ENCODE results near the gene FAM200C. TPM values are rescaled to one million over a fixed set of nuclear protein-coding genes. Genes with fewer than 3 reads are reported as not detected.
A peak's percentile ranks its signal among the peaks of the same experiment; 100 is the strongest.

The FAM200C gene
- total RNA-seq, 2 experiments from 2014 or later: 0.62 to 0.73 TPM

GRCh38 chr5:160375701-160376100 is 24.2 kb downstream of the FAM200C start:
- no peak for DNase-seq
- ChIA-PET CTCF (no interaction called here), POLR2A (no interaction called here)
- Mint-ChIP-seq H3K27ac (no peak overlapping the region), H3K9me3 (no peaks in the 10 kb centered on the region), H3K36me3 (ENCODE audit: low read depth) (no peaks in the 10 kb centered on the region), H3K27me3 (peaks cover 59% of the 10 kb centered on the region), H3K4me1 (peaks cover 4% of the 10 kb centered on the region), H3K4me3 (no peak overlapping the region)

GRCh38 chr5:160375166-160375565 is 24.7 kb downstream of the FAM200C start:
- POLR2A ChIA-PET: no interaction called here
- Mint-ChIP-seq H3K36me3 (ENCODE audit: low read depth) (no peaks in the 10 kb centered on the region), H3K4me3 (no peak overlapping the region), H3K4me1 (peaks cover 6% of the 10 kb centered on the region), H3K9me3 (no peaks in the 10 kb centered on the region), H3K27ac (no peak overlapping the region), H3K27me3 (peaks cover 60% of the 10 kb centered on the region)
- no peak for DNase-seq
- CTCF ChIA-PET: no interaction called here

GRCh38 chr5:160371294-160371693 is 28.6 kb downstream of the FAM200C start:
- CTCF ChIA-PET: interaction anchor here (1.4 kb wide), 1 partner anchor 10 kb away, joined by 4 read pairs; no protein-coding TSS in a partner anchor
- Mint-ChIP-seq H3K27me3 (peaks cover 71% of the 10 kb centered on the region), H3K4me1 (peaks cover 6% of the 10 kb centered on the region), H3K27ac (no peak overlapping the region), H3K9me3 (no peaks in the 10 kb centered on the region), H3K36me3 (ENCODE audit: low read depth) (no peaks in the 10 kb centered on the region), H3K4me3 (no peak overlapping the region)
- POLR2A ChIA-PET: no interaction called here
- DNase-seq: no peak

- Mint-ChIP-seq H3K27me3 (peaks cover 66% of the 10 kb centered on the region), H3K27ac (no peak overlapping the region), H3K4me3 (peak overlapping the region; percentile 31), H3K36me3 (ENCODE audit: low read depth) (no peaks in the 10 kb centered on the region), H3K9me3 (no peaks in the 10 kb centered on the region), H3K4me1 (peaks cover 6% of the 10 kb centered on the region)
- ChIA-PET CTCF (interaction anchor here (1.4 kb wide), 1 partner anchor 9 kb away, joined by 4 read pairs; no protein-coding TSS in a partner anchor), POLR2A (no interaction called here)
- DNase-seq: no peak
Observed at GRCh38 chr5:160370713-160371034, 29.2 kb downstream of the FAM200C start.

- CTCF ChIA-PET: interaction anchor here (1.4 kb wide), 1 partner anchor 9 kb away, joined by 4 read pairs; no protein-coding TSS in a partner anchor
- DNase-seq: peak; percentile 7
Observed at GRCh38 chr5:160369990-160370712, 29.7 kb downstream of the FAM200C start, which contains the start of gene C1QTNF2. TSS of gene C1QTNF2 (minus strand) at chr5:160370626. CDS start at chr5:160355011, 15,615 bp downstream.

GRCh38 chr5:160367885-160368284 is 32.0 kb downstream of the FAM200C start:
- ChIA-PET CTCF (no interaction called here), POLR2A (no interaction called here)
- no peak for DNase-seq
- no peaks in the 10 kb centered on the region for H3K36me3 Mint-ChIP-seq (ENCODE audit: low read depth)
- H3K27ac Mint-ChIP-seq: no peak overlapping the region
- H3K27me3 Mint-ChIP-seq: peaks cover 44% of the 10 kb centered on the region
- no peak overlapping the region for H3K4me3 Mint-ChIP-seq
- peaks cover 6% of the 10 kb centered on the region for H3K4me1 Mint-ChIP-seq
- H3K9me3 Mint-ChIP-seq: no peaks in the 10 kb centered on the region

More at GRCh38 chr5:160369990-160370712, 29.7 kb downstream of the FAM200C start, which contains the start of gene C1QTNF2:
- Mint-ChIP-seq H3K4me1 (peaks cover 6% of the 10 kb centered on the region), H3K27ac (no peak within 1 kb of the TSS), H3K27me3 (peaks cover 64% of the 10 kb centered on the region), H3K4me3 (peak within 1 kb of the TSS; percentile 53), H3K36me3 (ENCODE audit: low read depth) (no peaks in the 10 kb centered on the region), H3K9me3 (no peaks in the 10 kb centered on the region)
- POLR2A ChIA-PET: interaction anchor here (0.6 kb wide), 1 partner anchor 20 kb away, joined by 3 read pairs; no protein-coding TSS in a partner anchor

- peaks cover 6% of the 10 kb centered on the region for H3K4me1 Mint-ChIP-seq
- peaks cover 39% of the 10 kb centered on the region for H3K27me3 Mint-ChIP-seq
- no peaks in the 10 kb centered on the region for H3K36me3 Mint-ChIP-seq (ENCODE audit: low read depth)
- H3K27ac Mint-ChIP-seq: no peak overlapping the region
- POLR2A ChIA-PET: no interaction called here
- DNase-seq: no peak
- no peaks in the 10 kb centered on the region for H3K9me3 Mint-ChIP-seq
- CTCF ChIA-PET: interaction anchor here (0.6 to 1.2 kb wide), 3 partner anchors 22 to 569 kb away, joined by 3 to 5 read pairs (median 5); no protein-coding TSS in a partner anchor
- no peak overlapping the region for H3K4me3 Mint-ChIP-seq
Observed at GRCh38 chr5:160367261-160367660, 32.6 kb downstream of the FAM200C start.

GRCh38 chr5:160366230-160366629 is 33.6 kb downstream of the FAM200C start:
- CTCF ChIA-PET: interaction anchor here (1.1 to 1.3 kb wide), 3 partner anchors 21 to 568 kb away, joined by 3 to 5 read pairs (median 3); no protein-coding TSS in a partner anchor
- POLR2A ChIA-PET: no interaction called here
- Mint-ChIP-seq H3K4me1 (peaks cover 6% of the 10 kb centered on the region), H3K4me3 (no peak overlapping the region), H3K36me3 (ENCODE audit: low read depth) (no peaks in the 10 kb centered on the region), H3K27me3 (peaks cover 31% of the 10 kb centered on the region), H3K9me3 (no peaks in the 10 kb centered on the region), H3K27ac (no peak overlapping the region)
- DNase-seq: no peak

GRCh38 chr5:160363660-160364395 is 36.0 kb downstream of the FAM200C start:
- Mint-ChIP-seq H3K36me3 (ENCODE audit: low read depth) (no peaks in the 10 kb centered on the region), H3K4me3 (no peak overlapping the region), H3K9me3 (no peaks in the 10 kb centered on the region), H3K27ac (no peak overlapping the region), H3K4me1 (no peaks in the 10 kb centered on the region), H3K27me3 (peaks cover 9% of the 10 kb centered on the region)
- DNase-seq: no peak
- ChIA-PET POLR2A (no interaction called here), CTCF (no interaction called here)

- CTCF ChIA-PET: no interaction called here
- Mint-ChIP-seq H3K4me3 (no peak overlapping the region), H3K36me3 (ENCODE audit: low read depth) (no peaks in the 10 kb centered on the region), H3K4me1 (no peaks in the 10 kb centered on the region), H3K27me3 (peaks cover 5% of the 10 kb centered on the region), H3K27ac (no peak overlapping the region), H3K9me3 (no peaks in the 10 kb centered on the region)
- POLR2A ChIA-PET: no interaction called here
- no peak for DNase-seq
Observed at GRCh38 chr5:160363211-160363610, 36.6 kb downstream of the FAM200C start.

GRCh38 chr5:160361624-160362228 is 38.1 kb downstream of the FAM200C start:
- CTCF ChIA-PET: interaction anchor here (1.2 kb wide), 1 partner anchor 9 kb away, joined by 4 read pairs; the partner anchor contains the start of gene C1QTNF2

GRCh38 chr5:160360310-160360709 is 39.5 kb downstream of the FAM200C start:
- no peak overlapping the region for H3K27ac Mint-ChIP-seq
- CTCF ChIA-PET: interaction anchor here (0.7 kb wide), 1 partner anchor 16 kb away, joined by 5 read pairs; no protein-coding TSS in a partner anchor
- no peaks in the 10 kb centered on the region for H3K4me1 Mint-ChIP-seq
- no peaks in the 10 kb centered on the region for H3K27me3 Mint-ChIP-seq
- POLR2A ChIA-PET: no interaction called here
- no peaks in the 10 kb centered on the region for H3K9me3 Mint-ChIP-seq
- H3K36me3 Mint-ChIP-seq (ENCODE audit: low read depth): no peaks in the 10 kb centered on the region
- DNase-seq: no peak
- no peak overlapping the region for H3K4me3 Mint-ChIP-seq

More at GRCh38 chr5:160361624-160362228, 38.1 kb downstream of the FAM200C start:
- H3K4me3 Mint-ChIP-seq: no peak overlapping the region
- H3K4me1 Mint-ChIP-seq: no peaks in the 10 kb centered on the region
- DNase-seq: no peak
- POLR2A ChIA-PET: no interaction called here
- H3K9me3 Mint-ChIP-seq: no peaks in the 10 kb centered on the region
- H3K36me3 Mint-ChIP-seq (ENCODE audit: low read depth): no peaks in the 10 kb centered on the region
- H3K27ac Mint-ChIP-seq: no peak overlapping the region
- H3K27me3 Mint-ChIP-seq: no peaks in the 10 kb centered on the region

- Mint-ChIP-seq H3K9me3 (no peaks in the 10 kb centered on the region), H3K4me1 (no peaks in the 10 kb centered on the region), H3K27ac (no peak overlapping the region), H3K4me3 (no peak overlapping the region), H3K36me3 (ENCODE audit: low read depth) (no peaks in the 10 kb centered on the region), H3K27me3 (no peaks in the 10 kb centered on the region)
- DNase-seq: no peak
- ChIA-PET CTCF (interaction anchor here (0.7 kb wide), 1 partner anchor 16 kb away, joined by 5 read pairs; no protein-coding TSS in a partner anchor), POLR2A (no interaction called here)
Observed at GRCh38 chr5:160359816-160360215, 40.0 kb downstream of the FAM200C start.

Measured in activated CD4-positive, alpha-beta T cell treated with anti-CD3 and anti-CD28 coated beads, Interleukin-2, amount 10 ng/mL, durations not matched to agents 7 days and 5 days (primary cell).